DMS114 treated with DMSO at 0.1 percent for 48 hours (cell line): ENCODE results near the gene DSCAM.

Experiments used
- DNase-seq: peaks from one replicate; lab custom pipeline; 2025; ENCODE audit not compliant: unreplicated experiment; lab: John Stamatoyannopoulos, UW

DSCAM gene

GRCh38 chr21:40770435-40771055, 76.4 kb downstream of the DSCAM start:
- DNase-seq, result no peak

DNA sequence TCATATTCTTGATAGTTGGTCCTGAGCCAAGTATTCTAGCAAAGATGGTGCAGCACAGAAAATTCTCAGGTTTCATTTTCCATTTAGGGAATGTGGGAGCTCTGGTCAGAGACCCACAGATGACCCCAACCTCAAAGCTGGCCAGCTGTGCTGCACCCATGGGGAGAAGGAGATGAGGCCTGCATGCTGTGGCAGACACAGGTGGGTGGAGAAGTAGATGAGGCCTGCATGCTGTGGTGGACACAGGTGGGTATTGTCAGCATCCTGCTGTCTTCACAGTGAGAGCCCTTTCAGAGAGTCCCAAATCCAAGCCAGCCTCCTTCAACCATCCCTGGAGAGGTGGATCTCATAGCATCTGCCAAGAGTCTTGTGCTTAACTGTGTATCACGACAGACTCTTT, 77.7 kb downstream of the DSCAM start:
- DNase-seq, result no peak

DNA sequence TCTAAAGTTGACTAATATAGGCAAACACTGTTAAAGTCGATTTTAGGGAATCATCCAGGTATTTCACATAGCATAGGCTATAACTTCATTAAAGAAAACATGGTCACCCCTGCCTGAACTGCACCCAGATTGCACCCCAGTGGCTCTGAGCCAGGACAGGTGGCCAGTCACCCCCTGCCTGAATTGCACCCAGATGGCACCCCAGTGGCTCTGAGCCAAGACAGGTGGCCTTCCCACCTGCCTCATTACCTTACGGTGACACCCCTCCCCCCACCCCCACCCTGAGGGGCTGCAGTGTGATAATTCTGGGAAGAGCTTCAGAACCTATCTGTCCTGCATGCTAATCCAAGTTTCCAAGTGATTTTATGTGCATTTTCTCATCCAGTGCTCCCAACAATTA, 78.9 kb downstream of the DSCAM start:
- no peak for DNase-seq

- DNase-seq, result no peak
Observed at GRCh38 chr21:40766381-40766780, 80.6 kb downstream of the DSCAM start.

DNA sequence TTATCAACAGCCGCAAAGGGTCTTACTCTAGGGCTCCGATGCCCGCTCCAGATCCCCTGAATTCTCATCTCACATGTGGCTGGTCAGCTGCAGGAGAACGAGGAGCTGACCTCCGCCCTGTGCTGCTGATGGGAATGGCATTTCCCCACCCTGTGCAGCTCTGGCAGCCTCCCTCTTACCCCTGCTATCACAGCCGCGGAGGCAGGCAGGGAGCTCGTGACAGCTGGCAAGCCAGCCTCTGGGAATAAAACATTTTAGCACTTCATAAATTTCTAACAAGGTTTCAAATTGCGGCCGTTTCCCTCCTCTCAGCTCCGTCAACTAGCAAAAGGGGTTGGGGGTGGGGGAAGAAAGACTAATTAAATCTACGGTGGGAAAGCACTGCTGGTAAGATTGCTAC, 81.1 kb downstream of the DSCAM start:
- DNase-seq, result no peak

GRCh38 chr21:40760821-40761220, 86.1 kb downstream of the DSCAM start:
- no peak for DNase-seq

- no peak for DNase-seq
Observed at GRCh38 chr21:40759061-40759460, 87.9 kb downstream of the DSCAM start.

- no peak for DNase-seq
Observed at GRCh38 chr21:40757366-40757765, 89.6 kb downstream of the DSCAM start.

DNA sequence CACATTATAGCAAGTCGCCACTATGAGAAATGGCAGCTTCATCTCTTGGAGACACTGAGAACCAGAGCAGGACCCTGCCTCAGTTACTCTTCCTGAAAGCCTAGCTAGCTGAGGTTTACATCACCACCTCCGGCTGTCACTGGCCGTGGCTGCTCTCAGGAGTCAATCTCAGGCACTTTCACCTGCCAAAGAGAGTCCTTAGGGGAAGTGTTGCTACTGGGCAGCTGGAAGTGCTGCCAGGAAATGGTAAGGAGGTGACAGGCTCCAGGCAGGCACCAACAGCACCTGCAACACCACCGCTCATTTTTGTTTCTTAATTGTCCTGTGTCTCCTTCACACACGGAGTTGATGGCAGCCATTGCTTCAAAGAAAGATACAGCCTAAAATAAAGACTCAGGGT, 92.5 kb downstream of the DSCAM start:
- DNase-seq, result no peak

DNA sequence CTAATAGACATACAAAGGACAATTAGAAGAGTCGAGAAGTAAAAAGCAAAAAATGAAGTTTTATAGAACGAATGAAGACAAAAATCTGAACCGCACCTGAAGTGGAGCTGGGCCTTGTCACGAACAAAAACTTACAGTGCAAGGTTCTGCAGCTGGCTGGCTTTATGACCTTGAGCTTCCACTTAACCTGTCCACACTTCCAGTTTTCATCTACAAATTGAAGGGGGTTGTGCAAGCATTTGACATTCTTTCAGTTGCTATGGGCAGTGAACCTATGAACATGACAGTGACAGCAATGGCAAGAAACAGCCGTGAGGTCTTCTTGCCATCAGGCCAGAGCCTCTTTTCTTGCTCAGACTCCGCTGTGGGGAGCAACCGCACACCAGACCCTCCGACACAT, 93.2 kb downstream of the DSCAM start:
- no peak for DNase-seq

DNA sequence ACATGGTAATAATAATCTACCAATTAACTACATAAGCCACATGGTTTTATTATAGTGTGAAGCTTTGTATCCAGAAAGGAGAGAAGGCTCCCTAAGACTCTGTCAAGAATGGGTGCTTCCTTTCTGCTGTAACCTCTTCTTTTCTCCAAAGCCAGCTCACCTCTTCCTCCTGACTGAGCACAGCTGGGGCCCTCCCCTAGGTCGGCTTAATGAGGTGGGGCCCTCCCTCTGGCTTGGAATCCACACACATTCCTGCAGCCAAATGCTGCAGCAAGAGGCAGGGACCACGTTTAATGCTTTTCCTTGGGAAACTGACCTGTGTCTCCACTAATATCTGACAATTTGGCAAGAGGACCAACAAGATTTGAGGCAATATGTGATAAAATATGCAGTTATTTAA, 94.8 kb downstream of the DSCAM start:
- no peak for DNase-seq

- DNase-seq, result no peak
Observed at GRCh38 chr21:40751221-40751620, 95.7 kb downstream of the DSCAM start.

GRCh38 chr21:40736145-40736544, 110.8 kb downstream of the DSCAM start:
- no peak for DNase-seq

DNA sequence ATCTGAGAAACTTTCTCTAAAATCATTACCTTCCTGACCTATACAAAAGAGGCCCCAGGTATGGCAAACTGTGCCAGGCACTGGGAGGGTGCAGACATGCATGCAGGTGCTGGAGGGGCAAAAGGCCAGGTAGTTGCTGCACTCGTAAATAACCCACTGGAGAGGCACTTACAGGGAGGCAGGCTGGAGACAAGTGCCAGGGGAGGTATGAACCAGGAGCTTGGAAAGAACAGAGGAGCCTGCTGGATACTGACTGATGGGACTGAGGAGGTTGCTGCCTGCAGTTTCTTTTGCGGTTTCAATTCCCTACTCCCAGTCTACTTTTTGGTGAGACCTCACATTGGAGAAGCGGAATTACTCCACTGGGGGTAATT, 113.9 kb downstream of the DSCAM start:
- no peak for DNase-seq

GRCh38 chr21:40732253-40733023, 114.5 kb downstream of the DSCAM start:
- no peak for DNase-seq

- no peak for DNase-seq
Observed at GRCh38 chr21:40731206-40731605, 115.8 kb downstream of the DSCAM start.

GRCh38 chr21:40730426-40730800, 116.5 kb downstream of the DSCAM start:
- no peak for DNase-seq

DNA sequence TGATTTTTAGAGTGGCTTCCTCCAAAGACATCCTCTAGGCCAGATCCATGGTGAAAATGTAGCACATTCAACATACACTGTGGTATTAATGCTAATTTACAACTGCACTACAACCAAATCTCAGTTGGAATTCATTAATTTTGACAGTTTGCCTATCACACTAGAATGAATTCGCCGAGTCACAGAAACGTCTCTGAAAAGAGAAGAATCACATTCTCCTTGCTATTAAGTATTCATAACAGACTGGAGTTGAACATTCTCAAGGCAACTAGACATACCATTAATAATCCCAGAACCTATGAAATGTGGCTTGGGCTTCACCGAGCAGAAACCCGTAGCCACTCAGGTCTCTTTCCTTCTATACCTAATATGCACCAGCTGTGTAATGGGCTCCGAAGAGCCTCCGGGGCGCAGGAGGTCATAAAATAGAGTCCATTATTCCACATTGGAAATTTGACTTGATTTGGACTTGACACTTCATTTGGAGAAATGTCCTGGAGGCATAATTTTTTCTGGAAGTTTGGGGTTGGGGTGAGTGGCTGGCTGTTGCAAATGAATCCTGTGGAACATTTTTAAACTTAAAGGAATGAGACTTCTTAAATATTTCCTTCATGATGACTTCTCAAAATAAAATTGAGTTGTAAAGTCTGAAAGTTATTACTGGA, 117.1 kb downstream of the DSCAM start:
- DNase-seq, result no peak

DNA sequence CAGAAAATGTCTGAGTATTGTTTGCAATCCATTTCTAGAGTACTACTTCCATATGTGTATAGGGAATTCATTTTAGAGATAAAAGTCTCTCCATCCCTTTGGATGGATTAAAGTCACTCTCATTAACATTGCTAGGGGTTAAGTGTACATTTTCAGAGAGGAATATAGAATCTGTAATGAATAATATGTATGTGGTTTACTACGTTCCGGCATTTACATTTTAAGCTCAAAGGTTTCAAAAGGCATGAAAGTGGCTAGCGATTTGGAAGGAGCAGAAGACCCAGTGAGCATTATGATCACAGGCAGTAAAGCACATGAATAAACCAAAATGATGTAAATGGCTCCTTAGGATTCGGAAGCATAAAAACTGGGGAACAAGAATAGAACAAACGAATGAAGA, 123.0 kb downstream of the DSCAM start:
- no peak for DNase-seq

- DNase-seq, result no peak
Observed at GRCh38 chr21:40723317-40723716, 123.6 kb downstream of the DSCAM start.

DNA sequence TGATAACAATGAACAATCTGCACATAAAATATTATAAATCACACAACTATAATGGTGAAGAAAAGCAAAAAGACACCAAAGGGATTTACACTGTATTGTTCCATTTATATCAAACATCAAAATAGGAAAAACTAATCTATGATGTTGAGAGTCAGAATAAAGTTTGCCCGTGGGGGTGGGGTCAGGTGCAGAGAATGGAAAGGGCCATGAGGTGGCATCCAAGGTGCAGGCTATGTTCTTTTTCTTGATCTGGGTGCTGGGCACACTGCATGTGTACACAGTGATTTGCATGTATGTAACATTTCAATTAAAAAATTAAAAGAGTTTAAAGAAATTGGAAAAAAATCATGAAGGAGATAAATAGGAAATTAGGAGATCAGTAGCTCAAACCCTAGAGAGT, 127.3 kb downstream of the DSCAM start:
- no peak for DNase-seq

DNA sequence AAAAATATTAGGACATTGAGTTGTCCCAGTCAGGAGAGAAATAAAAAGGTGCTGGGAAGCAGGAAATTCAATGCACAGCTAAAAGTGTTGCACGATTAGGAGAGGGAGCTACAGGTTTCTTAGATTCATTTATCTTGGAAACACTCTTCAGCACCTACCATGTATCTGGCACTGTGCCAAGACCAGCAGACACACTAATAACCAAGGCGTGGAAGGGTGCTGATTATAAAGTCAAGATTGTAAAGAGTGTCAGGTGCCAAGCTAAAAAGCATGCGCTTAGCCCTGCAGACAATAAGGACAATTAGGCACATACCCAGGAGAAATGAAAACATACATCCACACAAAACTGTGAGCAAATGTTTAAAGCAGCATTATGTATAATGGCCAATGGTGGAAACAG, 129.9 kb downstream of the DSCAM start:
- DNase-seq, result no peak
